Pulmonary artery endothelial cell (primary cell): Measurements from ENCODE around the gene NOL8. TPM values are rescaled to one million over a fixed set of nuclear protein-coding genes. Genes with fewer than 3 reads are reported as not detected.

Experiments
- DNase-seq: peaks from one replicate; pipeline ENCODE4 v3.0.0-alpha.2; 2011; ENCODE audit warnings: low read depth, low spot score
- total RNA-seq: library from RNA; depleted of rRNA; stranded (reverse); fragments of >200 nt; gene quantifications from 2 replicates; pipeline ENCODE4 v1.2.3, GENCODE V29; 2014

NOL8 gene
- total RNA-seq: 20.4 and 29.6 TPM in 2 replicates

- peak; percentile 66 for DNase-seq
These were observed at the start of gene NOL8, which contains the start of gene CENPP for GRCh38 chr9:92325269-92325990. NOL8 (minus strand) TSS chr9:92325350; CDS start chr9:92324161, 1,189 bp downstream. CENPP (plus strand) TSS chr9:92325953.

- no peak for DNase-seq
These were observed 48.0 kb upstream of the NOL8 start for GRCh38 chr9:92373167-92373566.

- no peak for DNase-seq
These were observed 43.9 kb upstream of the NOL8 start for GRCh38 chr9:92369075-92369474.

DNA sequence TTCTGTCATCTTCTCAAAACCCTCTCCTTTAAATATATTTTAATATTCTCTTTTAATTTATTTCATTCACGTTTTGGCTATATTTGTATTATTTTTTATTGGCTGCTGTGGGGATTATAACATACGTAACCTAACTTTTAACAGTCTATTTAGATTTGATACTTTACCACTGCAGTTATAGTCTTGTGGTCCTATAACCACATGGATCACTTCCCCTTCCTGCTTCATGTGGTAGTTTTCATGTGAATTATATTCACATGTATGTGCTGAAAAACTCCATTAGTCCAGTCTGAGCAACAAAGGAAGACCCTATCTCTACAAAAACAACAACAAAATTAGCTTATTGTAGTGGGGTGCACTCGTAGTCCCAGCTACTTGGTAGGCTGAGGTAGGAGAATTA, 34.9 kb upstream of the NOL8 start:
- no peak for DNase-seq

DNA sequence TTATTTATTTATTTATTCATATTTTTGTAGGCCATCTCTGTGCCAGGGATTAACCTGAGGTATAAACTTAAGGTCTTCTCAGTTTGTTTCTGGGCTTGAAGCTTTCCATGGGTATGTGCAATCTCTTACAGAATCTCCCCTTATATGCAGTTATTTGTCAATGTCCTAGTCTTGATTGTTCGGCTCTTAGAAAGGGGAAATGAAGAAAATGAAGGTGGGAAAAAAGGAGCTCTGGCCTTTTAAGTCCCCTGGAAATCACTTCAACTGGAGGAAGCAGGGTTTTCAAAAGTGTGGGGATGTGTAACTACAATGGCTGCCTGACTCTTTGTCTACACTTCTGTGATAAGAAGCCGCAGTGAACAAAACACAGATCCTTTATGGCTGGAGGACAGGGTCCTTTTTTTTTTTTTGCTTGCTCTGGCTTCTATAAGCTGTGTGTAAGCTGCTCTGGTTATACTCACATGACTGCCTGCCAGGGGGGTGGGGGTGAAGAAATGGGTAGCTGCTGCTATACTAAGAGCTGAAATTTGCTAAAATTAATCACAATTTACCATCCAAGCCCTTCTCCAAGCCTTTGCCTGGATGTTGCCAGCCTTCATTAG, 34.3 kb upstream of the NOL8 start:
- DNase-seq: no peak

- DNase-seq: no peak
These were observed 27.9 kb upstream of the NOL8 start for GRCh38 chr9:92353051-92353450.

DNA sequence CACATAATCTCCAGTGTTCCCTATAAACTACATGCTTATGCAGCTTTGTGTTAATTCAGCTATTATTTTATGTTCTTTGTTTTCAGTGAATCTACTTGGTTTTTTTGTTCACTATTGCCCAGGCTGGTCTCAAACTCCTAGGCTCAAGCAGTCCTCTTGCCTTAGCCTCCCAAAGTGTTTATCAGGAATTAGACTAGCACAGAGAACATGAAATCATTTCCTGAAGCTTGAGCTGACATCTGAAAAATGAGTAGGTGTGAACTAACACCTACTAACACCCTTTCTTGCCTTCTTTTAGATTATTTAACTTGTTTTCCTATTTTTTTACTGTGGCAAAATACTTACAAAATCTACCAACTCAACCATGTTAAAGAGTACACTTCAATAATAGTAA, 25.6 kb upstream of the NOL8 start:
- no peak for DNase-seq

- no peak for DNase-seq
These were observed 24.9 kb upstream of the NOL8 start for GRCh38 chr9:92349771-92350739.

- DNase-seq: no peak
These were observed 20.4 kb upstream of the NOL8 start for GRCh38 chr9:92345582-92345981.

DNA sequence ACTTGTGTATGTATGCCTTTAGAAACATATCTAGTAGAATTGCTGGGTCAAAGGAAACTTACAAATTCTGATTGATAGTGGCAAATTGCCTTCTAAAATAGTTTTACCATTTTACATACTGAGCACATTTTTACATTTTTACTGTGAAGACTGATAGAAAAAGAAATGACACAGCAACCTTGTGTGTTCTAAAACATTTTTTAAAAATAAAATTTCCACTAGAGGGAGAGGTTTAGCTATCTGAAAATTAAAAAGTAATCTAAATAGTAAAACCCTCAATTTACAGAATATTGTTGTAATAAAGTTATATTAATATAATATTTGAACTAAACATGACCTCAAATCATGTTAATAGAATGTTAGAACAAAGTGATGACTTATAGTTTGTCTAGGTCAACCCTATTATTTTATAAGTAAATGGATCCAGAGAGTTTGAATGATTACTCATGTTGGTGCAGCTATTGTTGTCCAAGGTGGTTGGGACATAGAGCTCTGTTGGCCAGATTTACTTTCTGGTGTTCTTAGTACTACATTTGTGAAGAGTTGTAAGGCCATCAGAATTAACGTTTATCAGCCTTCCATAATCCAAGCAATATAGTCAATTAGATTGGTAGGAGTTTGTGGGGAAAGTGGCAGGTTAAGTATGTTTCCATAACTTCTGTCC, 17.8 kb upstream of the NOL8 start:
- no peak for DNase-seq

GRCh38 chr9:92341578-92341977, 16.4 kb upstream of the NOL8 start:
- no peak for DNase-seq

- no peak for DNase-seq
These were observed 8.1 kb upstream of the NOL8 start for GRCh38 chr9:92333282-92333634.

DNA sequence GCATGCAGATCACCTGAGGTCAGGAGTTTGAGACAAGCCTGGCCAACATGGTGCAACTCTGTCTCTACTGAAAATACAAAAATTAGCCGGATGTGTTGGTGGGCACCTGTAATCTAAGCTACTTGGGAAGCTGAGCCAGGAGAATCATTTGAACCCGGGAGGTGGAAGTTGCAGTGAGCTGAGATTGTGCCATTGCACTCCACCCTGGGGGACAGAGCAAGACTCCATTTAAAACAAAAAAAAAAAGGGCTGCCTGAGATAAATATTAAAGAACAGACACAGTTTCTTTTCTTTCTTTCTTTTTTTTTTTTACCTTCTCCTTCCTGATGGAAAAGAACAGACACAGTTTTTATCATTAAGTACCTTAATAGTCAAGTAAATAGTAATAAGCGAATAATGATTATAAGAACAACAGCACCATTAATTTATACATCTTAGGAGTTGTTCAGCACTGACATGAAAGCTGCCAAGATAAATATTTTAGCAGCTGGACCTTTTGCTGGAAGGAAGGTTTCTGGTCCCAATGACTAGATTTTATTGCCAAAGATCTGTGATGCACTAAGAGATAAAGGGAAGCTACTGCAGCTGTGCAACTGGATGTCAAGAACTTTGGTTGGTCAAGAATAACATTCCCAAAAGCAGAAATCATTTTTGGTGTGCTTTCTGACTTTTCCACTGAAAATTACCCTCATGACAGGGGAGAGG, 7.6 kb upstream of the NOL8 start:
- DNase-seq: no peak

DNA sequence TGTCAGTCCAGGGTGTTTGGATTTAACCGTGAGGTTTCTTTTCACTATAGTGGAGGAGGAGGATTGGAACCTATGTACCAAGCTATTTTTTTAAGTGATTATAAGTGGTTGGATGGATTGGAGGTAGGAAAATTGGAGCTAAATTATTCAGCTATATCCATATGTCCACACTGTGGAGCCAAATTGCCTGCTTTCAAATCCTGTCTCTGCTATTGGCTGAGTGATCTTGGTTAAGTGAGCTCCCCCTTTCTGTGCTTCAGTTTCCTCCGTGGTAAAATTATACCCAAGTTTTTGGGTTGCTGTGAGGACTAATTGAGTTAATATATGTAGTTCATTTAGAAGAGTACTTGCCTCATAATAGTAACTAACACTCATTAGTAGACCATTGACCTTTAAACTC, 3.1 kb upstream of the NOL8 start:
- DNase-seq: no peak

- no peak for DNase-seq
These were observed 2.2 kb upstream of the NOL8 start for GRCh38 chr9:92327283-92327850.

GRCh38 chr9:92325991-92326500, 896 bp upstream of the NOL8 start:
- DNase-seq: no peak

GRCh38 chr9:92324889-92325268, 271 bp downstream of the NOL8 start:
- DNase-seq: no peak

- no peak for DNase-seq
These were observed 719 bp downstream of the NOL8 start for GRCh38 chr9:92324431-92324830.

- DNase-seq: no peak
These were observed 9.7 kb downstream of the NOL8 start for GRCh38 chr9:92315456-92315855.

DNA sequence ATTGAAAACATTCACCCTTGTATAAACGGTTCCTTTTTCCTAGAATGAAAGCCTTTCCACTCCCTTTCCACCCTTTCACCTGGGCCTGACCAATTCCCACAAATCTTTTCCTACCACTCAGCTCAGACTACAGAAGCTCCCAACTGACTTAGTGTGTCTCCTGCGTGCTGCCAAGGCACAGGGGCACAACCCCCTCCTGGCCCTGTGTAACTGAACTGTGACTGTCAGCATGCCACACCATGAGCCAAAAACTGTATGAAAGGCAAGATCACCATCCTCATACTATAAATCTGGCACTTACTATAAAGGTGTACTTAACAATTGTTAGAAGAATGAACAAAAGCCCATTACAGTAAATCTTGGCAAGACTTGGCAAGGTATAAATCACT, 11.5 kb downstream of the NOL8 start:
- no peak for DNase-seq
